ENCODE results near the gene FOXC1. TPM values are rescaled to one million over a fixed set of nuclear protein-coding genes. Genes with fewer than 3 reads are reported as not detected.

Gene FOXC1
- total RNA-seq, 1 experiment from 2014 or later, result 6.7 TPM

GRCh38 chr6:1614448-1615150 lies 4.9 kb downstream of the FOXC1 start:
- Histone ChIP-seq H3K27ac (ENCODE audit: low read length) (no peak overlapping the region), H3K36me3 (ENCODE audit: control insufficient read depth, insufficient read depth, low read length) (no peaks in the 10 kb centered on the region), H3K27me3 (ENCODE audit: control insufficient read depth, insufficient read depth, low read length) (no peaks in the 10 kb centered on the region), H3K4me3 (ENCODE audit: low read depth in 2 of 2, low read length in 2 of 2) (peak overlapping the region in 1 of 2 experiments; percentile 62; a peak in 1 of 4 replicates), H3K9me3 (ENCODE audit: control insufficient read depth, insufficient read depth, low read depth, low read length) (no peaks in the 10 kb centered on the region), H3K4me1 (ENCODE audit: control insufficient read depth, insufficient read depth, low read length) (peaks cover 13% of the 10 kb centered on the region)
- in situ Hi-C loops (cut with HindIII; ENCODE audit: low pct_unique_long_range_greater_than_20kb, low sequenced_read_pairs), result no loop called here
- no TSS peak for BruUV-seq (replicated peaks)
- TF ChIP-seq REST (IDR thresholded peaks at IDR 0.05; ENCODE audit: insufficient read depth in 1 of 2, low read depth in 2 of 2, low read length in 1 of 2) (no peak), SIN3A (IDR thresholded peaks at IDR 0.05; ENCODE audit: borderline replicate concordance, insufficient read depth, low read depth, low read length) (no peak), POLR2AphosphoS5 (IDR thresholded peaks at IDR 0.05; ENCODE audit: low read depth, low read length) (no peak), CTCF (IDR thresholded peaks at IDR 0.05) (no peak), TCF7L2 (IDR thresholded peaks at IDR 0.05; ENCODE audit: low read depth, low read length) (no peak)
- ATAC-seq, result no peak
- DNase-seq (ENCODE audit: low read depth, low spot score), result no peak
- CTCF ChIA-PET, result no interaction called here
- intact Hi-C loops (cut with micrococcal nuclease; ENCODE audit: unreplicated experiment), result no loop called here
- POLR2A ChIA-PET, result interaction anchor here (0.6 kb wide), 1 partner anchor 154 kb away, joined by 3 read pairs; no protein-coding TSS in a partner anchor

GRCh38 chr6:1615151-1615852 lies 5.6 kb downstream of the FOXC1 start:
- Histone ChIP-seq H3K36me3 (ENCODE audit: control insufficient read depth, insufficient read depth, low read length) (no peaks in the 10 kb centered on the region), H3K27me3 (ENCODE audit: control insufficient read depth, insufficient read depth, low read length) (no peaks in the 10 kb centered on the region), H3K9me3 (ENCODE audit: control insufficient read depth, insufficient read depth, low read depth, low read length) (no peaks in the 10 kb centered on the region), H3K4me3 (ENCODE audit: low read depth in 2 of 2, low read length in 2 of 2) (no peak overlapping the region; a peak in 1 of 4 replicates), H3K4me1 (ENCODE audit: control insufficient read depth, insufficient read depth, low read length) (peaks cover 13% of the 10 kb centered on the region), H3K27ac (ENCODE audit: low read length) (no peak overlapping the region)
- POLR2A ChIA-PET, result no interaction called here
- CTCF ChIA-PET, result no interaction called here
- ATAC-seq (no peak), DNase-seq (ENCODE audit: low read depth, low spot score) (no peak)
- in situ Hi-C loops (cut with HindIII; ENCODE audit: low pct_unique_long_range_greater_than_20kb, low sequenced_read_pairs) (no loop called here), intact Hi-C loops (cut with micrococcal nuclease; ENCODE audit: unreplicated experiment) (no loop called here)
- BruUV-seq (replicated peaks), result no TSS peak
- TF ChIP-seq TCF7L2 (IDR thresholded peaks at IDR 0.05; ENCODE audit: low read depth, low read length), result no peak
- TF ChIP-seq REST (IDR thresholded peaks at IDR 0.05; ENCODE audit: insufficient read depth in 1 of 2, low read depth in 2 of 2, low read length in 1 of 2), result no peak
- no peak for TF ChIP-seq CTCF (IDR thresholded peaks at IDR 0.05)
- no peak for TF ChIP-seq POLR2AphosphoS5 (IDR thresholded peaks at IDR 0.05; ENCODE audit: low read depth, low read length)
- TF ChIP-seq SIN3A (IDR thresholded peaks at IDR 0.05; ENCODE audit: borderline replicate concordance, insufficient read depth, low read depth, low read length), result no peak

All from Panc1 (cell line).